ENCODE data around the gene ARMC3.
A peak's percentile ranks its signal among the peaks of the same experiment; 100 is the strongest.
"Not testable (repeated sequence)": the region's sequence is repeated elsewhere in the genome, so short reads cannot be mapped to it uniquely, and the experiment has no call there.

ARMC3 gene, protein sequence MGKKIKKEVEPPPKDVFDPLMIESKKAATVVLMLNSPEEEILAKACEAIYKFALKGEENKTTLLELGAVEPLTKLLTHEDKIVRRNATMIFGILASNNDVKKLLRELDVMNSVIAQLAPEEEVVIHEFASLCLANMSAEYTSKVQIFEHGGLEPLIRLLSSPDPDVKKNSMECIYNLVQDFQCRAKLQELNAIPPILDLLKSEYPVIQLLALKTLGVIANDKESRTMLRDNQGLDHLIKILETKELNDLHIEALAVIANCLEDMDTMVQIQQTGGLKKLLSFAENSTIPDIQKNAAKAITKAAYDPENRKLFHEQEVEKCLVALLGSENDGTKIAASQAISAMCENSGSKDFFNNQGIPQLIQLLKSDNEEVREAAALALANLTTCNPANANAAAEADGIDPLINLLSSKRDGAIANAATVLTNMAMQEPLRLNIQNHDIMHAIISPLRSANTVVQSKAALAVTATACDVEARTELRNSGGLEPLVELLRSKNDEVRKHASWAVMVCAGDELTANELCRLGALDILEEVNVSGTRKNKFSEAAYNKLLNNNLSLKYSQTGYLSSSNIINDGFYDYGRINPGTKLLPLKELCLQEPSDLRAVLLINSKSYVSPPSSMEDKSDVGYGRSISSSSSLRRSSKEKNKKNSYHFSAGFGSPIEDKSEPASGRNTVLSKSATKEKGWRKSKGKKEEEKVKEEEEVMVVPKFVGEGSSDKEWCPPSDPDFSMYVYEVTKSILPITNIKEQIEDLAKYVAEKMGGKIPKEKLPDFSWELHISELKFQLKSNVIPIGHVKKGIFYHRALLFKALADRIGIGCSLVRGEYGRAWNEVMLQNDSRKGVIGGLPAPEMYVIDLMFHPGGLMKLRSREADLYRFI

DNA sequence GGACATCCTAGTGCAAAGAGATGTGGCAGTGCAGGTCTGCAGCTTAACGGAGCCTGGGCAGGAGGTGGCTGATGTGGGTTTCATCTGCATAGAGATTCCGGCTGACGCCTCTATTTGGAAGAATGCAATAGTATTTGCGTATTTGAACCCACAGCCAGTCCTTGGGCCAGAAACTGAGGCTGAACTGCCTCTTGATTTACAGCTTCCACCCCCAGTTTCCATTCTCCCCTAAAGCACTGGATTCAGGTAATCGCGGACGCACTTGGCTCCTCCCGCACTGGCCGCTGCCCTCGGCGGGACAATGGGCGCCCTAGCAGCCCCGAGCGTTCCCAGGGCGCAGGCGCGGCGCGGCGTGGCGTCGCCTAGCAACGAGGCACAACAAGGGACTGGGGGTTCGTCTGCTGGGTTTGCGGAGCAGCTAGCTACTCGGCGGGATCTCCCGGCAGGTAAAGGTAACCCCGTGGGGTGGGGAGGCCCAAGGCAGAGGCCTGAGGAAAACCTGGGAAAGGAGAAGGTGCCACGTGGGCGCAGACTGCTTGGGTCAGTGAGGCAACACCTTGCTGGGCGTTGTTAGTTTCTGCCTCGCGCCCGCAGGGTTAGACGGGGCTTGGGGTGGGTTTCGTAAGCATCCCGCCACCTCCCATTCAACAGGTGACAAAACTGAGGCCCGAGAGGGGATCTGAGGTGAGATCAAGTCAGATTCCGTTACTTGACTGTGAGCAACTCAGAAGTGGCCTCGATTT lies at the start of gene ARMC3:
TSS of gene ARMC3 (plus strand) at position 393 of the 743 bp plus-strand sequence. CDS start 3,944 bp downstream, outside the sequence.
- no peak for DNase-seq

DNA sequence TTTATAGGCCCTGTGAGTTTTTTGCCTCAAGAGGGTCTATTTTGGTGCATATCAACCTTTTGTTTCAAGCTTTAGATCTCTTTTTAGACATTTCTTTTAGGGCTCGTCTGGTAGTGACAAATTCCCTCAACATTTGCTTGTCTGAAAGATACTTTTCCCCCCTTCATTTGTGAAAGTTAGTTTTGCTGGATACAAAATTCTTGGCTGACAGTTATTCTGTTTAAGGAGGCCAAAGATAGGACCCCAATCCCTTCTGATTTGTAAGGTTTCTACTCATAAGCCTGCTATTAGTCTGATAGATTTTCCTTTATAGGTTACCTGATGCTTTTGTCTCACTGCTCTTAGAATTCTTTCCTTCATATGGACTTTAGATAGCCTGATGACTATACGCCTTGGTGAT lies 36.1 kb upstream of the ARMC3 start:
- no peak for DNase-seq

- no peak for DNase-seq
Measured at GRCh38 chr10:22893781-22894180, 34.1 kb upstream of the ARMC3 start.

DNA sequence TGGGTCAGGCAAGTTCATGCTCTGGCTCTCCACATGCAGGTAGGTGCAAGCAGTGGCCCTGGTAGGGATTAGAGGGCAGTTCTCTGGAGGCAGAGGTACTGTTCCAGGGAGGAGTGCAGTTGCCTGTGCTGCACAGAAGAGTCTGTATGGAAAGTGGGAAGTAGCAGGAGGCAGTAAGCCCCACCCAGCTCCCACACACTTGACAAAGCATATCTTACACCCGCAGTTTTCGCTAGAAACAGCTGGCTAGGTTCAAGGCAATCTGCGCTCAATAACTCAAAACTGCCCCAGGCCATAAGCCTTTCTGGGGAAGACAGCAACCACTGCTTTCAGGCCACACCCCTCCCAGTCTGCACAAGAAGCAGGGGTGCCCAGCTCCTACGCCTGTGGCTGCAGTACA lies 33.1 kb upstream of the ARMC3 start:
- no peak for DNase-seq

GRCh38 chr10:22895252-22895651 lies 32.6 kb upstream of the ARMC3 start:
- DNase-seq: no peak

- no peak for DNase-seq
Measured at GRCh38 chr10:22897371-22897770, 30.5 kb upstream of the ARMC3 start.

DNA sequence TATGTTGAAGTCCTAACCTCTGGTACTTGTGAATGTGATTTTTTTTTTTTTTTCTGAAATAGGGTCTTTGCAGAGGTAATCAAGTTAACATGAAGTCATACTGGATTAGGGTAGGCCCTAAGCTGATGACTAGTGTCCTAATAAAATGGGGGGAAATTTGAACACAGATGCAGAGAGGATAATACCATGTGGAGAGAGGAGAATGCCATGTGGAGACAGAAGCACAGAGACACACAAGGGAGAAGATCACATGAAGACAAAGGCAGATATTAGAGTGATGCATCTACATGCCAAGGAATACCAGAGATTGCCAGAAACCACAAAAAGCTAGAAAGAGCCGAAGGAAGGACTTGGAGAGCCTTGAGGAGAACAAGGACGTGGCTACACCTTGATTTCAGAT lies 28.5 kb upstream of the ARMC3 start:
- no peak for DNase-seq

DNA sequence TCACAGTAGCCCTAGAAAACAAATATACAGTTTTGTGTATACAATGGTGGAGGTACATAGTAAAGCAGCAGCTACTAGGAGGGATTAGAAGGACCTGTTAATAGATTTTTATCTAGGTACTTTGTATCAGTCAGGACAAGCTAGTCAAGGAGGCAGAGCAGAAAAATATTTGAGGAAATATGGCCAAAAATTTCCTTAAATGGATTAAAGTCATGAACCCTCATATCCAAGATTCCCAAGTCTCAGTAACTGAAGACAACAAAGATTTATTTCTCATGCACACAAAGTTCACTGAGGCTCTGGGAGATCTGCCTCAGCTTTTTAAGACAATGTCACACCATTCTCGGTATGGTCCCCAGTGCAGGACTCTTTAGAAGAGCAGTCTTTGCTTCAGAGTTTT lies 28.1 kb upstream of the ARMC3 start:
- DNase-seq: no peak

- DNase-seq: no peak
Measured at GRCh38 chr10:22900841-22901601, 26.8 kb upstream of the ARMC3 start.

DNA sequence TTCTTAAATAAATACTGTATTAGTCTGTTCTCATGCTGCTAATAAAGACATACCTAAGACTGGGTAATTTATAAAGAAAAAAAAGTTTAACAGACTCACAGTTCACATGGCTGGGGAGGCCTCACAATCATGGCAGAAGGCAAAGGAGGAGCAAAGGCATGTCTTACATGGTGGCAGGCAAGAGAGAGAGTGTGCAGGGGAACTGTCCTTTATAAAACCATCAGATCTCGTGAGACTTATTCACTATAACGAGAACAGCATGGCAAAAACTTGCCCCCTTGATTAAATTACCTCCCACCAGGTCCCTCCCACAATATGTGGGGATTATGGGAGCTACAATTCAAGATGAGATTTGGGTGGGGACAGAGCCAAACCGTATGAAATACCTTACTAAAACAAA lies 25.7 kb upstream of the ARMC3 start:
- DNase-seq: not testable (repeated sequence)

DNA sequence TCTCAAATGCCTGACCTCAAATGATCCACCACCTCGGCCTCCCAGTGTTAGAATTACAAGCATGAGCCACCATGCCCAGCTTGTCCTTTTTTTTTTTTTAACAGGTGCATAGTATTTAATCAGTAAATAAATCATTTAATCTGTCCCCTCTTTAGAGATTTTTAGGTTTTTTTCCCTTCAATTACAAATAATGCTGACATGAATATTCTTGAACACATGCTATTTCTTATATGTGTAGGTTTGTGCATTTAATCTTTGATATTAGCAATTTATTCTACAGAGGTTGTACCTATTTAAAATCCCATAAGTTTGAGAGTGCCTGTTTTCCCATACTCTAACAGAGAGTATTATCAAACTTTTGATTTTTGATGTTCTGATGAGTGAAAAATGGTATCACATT lies 24.2 kb upstream of the ARMC3 start:
- DNase-seq: no peak

DNA sequence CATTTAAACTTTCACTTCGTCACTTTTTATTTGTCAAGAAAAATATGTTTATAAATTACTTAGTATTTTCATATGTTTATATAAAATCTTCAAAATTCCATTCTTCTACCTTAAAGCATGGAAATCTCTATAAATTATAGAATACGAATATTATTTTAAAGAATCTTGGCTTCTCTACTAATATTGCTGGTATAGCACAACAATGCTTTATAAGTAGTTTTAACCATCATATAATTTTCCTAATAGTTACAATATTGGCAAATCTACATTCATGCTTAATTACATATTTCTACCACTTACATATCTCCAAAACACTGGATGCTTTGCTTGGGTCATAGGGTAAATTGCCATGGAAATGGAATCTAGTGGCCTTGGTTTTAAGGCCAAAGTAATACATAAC lies 21.1 kb upstream of the ARMC3 start:
- no peak for DNase-seq

DNA sequence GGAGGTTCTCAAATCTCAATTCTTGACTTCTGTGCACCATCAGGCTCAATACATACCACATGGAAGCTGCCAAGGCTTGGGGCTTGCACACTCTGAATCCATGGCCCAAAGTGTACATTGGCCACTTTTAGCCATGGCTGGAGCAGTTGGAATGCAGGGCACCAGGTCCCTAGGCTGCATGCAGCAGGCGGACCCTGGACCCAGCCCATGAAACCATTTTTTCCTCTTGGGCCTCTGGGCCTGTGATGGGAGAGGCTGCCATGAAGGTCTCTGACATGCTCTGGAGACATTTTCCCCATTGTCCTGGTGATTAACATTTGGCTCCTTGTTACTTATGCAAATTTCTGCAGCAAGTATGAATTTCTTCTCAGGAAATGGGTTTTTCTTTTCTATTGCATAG lies 19.0 kb upstream of the ARMC3 start:
- DNase-seq: no peak

DNA sequence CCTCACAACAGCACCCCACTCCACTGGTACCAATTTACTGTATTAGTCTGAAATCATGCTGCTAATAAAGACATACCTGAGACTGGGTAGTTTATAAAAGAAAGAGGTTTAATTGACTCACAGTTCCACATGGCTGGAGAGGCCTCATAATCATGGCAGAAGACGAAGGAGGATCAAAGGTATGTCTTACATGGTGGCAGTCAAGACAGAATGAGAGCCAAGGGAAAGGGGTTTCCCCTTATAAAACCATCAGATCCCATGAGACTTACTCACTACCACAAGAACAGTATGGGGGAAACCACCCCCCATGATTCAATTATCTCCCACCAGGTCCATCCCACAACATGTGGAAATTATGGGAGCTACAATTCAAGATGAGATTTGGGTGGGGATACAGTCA lies 18.2 kb upstream of the ARMC3 start:
- not testable (repeated sequence) for DNase-seq

DNA sequence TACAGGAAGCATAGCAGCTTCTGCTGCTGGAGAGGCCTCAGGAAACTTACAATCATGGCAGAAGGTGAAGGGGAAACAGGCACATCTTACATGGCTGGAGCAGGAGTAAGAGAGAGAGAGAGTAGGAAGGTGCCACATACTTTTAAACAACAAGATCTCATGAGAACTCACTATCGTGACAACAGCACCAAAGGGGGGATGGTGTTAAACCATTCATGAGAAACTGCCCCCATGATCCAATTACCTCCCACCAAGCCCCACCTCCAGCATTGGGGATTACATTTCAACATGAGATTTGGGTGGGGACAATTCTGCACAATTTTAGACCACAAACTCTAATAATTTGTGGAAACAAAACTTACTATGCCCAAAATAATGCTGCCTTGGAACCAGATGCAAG lies 16.8 kb upstream of the ARMC3 start:
- DNase-seq: no peak

DNA sequence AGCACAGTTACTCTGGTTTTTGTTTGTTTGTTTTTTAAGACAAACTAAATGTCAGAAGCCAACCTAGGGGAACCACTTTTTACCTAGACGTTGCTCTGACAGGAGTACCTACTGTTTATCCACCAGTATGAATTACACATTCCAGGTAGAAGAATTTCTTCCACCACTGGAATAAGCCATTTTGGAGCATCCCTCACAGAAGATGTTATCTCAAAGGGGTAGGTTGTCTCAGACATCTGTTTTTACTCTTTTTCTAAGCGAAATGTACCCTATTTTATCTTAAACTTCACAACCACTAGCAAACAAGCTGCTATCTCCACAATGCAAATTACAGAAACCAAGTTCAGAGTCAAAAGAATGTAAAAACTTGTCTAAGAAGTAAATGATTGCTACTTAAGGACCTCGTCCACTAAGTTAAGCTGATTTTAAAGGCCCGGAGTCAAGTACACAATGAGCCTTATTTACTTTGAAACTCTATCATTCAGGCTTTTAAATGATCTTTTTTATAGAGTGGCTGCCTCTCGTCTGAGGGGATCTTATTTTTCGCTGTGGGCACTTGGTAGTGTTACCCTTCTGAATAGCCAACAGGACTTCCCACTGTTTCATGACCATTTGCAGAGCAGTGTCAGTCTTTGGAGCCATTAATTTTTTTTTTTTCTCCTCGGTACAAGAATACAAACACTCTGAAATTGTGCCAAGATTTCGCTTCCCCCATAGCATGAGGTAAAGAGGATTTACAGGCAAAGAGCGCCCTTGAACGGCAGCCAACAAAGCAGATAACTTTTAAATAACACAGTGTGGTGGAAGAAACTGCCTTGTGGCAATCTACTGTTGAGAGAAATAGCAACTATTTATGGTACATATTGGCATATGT lies 15.7 kb upstream of the ARMC3 start:
- peak; percentile 39 for DNase-seq

DNA sequence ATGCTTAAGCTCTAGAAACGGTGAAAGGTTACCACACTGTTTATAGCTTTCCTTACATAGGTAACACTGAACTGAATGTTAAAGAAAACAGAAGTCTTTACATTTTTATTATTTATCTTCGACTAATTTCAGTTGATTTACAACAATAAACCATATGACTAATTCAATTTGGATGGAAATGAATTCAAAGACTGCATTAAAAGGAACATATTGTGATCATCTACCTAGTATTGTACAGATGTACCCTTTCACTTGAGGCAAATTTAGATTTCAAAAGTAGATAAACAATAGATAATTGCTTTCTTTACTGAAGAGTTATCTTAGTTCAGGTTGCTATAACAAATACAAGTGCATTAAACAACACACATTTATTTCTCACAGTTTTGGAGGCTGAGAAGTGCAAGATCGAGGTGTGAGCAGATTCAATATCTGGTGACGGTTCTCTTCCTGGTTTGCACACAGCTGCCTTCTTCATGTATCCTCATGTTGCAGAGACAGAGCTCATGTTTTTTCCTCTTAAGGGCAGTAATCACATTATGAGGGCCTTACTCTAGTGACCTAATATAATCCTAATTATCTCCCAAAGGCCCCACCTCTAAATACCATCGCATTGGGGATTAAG lies 15.0 kb upstream of the ARMC3 start:
- no peak for DNase-seq

DNA sequence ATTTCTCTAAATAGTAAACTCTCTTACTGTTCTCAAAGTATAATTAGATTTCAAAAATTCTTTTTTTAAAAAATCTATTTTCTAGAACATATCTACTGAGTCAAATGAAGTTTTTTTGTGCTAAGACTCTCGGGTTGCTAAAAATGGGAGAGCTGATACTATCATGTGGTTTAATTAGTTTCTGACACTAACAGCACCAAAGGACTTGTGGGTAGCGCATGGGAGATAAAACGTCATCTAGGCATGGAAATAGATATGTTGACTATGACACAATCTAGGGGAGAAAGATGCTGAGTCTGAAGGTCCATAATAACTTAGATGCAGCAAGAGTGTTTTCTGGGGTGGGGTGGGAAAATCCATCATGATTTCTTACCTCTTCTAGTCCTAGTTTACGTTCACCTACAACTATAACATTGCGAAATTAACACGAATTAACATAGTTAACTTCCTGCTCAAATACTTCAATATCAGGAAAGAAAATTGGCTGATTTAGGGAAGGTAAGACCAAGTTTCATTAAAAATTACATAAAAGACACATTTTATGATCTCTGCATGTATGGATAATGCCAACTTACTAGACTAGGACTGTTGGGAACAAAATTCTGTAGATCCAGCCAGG lies 14.3 kb upstream of the ARMC3 start:
- DNase-seq: no peak

DNA sequence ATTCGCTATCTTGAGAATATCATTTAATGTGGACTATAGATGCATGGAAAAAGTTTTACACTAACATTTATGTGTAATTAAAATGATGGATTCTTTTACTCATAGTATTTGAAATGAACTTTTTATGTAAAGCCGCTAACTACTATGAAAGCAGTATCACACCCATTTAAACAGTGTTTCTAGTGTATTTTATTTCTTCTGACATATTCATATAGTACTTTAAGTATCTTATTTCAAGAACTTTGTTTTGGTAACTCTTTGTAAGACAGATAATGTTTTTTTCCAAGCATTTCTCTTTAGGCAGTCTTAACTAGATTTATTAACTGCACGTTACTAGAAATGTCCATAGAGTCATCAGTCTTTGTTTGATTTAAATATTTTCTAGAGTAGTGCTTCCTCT lies 12.5 kb upstream of the ARMC3 start:
- no peak for DNase-seq

GRCh38 chr10:22925088-22925487 lies 2.8 kb upstream of the ARMC3 start:
- no peak for DNase-seq

GRCh38 chr10:22927166-22927565 lies 687 bp upstream of the ARMC3 start:
- DNase-seq: no peak

All from NCI-H1048 (cell line).